HUES64 (cell line): Measurements from ENCODE around the gene FAM98B.

Experiments
- H3K27ac ChIP-seq: 2 replicates; pipeline ENCODE4 v1.7.0; 2013; ENCODE audit warnings: low read depth, low read length, inconsistent platforms
- H3K27me3 ChIP-seq: 2 replicates; pipeline ENCODE4 v1.6.1; 2013; ENCODE audit warnings: mild to moderate bottlenecking, low read length; ENCODE audit not compliant: insufficient read depth
- H3K36me3 ChIP-seq: 2 replicates; pipeline ENCODE4 v1.6.1; 2013; ENCODE audit warnings: mild to moderate bottlenecking, low read length; ENCODE audit not compliant: insufficient read depth
- H3K4me1 ChIP-seq: 2 replicates; pipeline ENCODE4 v1.6.1; 2013; ENCODE audit warnings: mild to moderate bottlenecking, low read length, moderate library complexity; ENCODE audit not compliant: insufficient read depth
- H3K4me3 ChIP-seq: 2 replicates; pipeline ENCODE4 v1.5.1; 2013; ENCODE audit warnings: mild to moderate bottlenecking, low read length, moderate library complexity
- H3K9ac ChIP-seq: 2 replicates; pipeline ENCODE4 v1.6.1; 2013; ENCODE audit warnings: mild to moderate bottlenecking, low read depth, low read length
- H3K9me3 ChIP-seq: 2 replicates; pipeline ENCODE4 v1.6.1; 2013; ENCODE audit warnings: low read depth, low read length; ENCODE audit not compliant: insufficient read depth
- WGBS: fragments of 150-250, 120-280 bp; methylation state at CpG from one replicate; pipeline ENCODE4 v1.1.7; 2013; ENCODE audit warnings: missing lambda C conversion rate; 5-methylcytosine and 5-hydroxymethylcytosine counted together

FAM98B gene

GRCh38 chr15:38507570-38507969, 53.6 kb downstream of the FAM98B start:
- Histone ChIP-seq H3K27ac (no peak overlapping the region), H3K27me3 (no peaks in the 10 kb centered on the region), H3K9me3 (no peaks in the 10 kb centered on the region), H3K4me1 (no peaks in the 10 kb centered on the region), H3K36me3 (no peaks in the 10 kb centered on the region), H3K4me3 (no peak overlapping the region), H3K9ac (no peak overlapping the region)
- 94% methylated on average over 7 of the region's 7 CpGs for WGBS

- WGBS: 91% methylated on average over 3 of the region's 3 CpGs
- H3K27me3 ChIP-seq: no peaks in the 10 kb centered on the region
Measured at GRCh38 chr15:38508647-38509046, 54.7 kb downstream of the FAM98B start.

DNA sequence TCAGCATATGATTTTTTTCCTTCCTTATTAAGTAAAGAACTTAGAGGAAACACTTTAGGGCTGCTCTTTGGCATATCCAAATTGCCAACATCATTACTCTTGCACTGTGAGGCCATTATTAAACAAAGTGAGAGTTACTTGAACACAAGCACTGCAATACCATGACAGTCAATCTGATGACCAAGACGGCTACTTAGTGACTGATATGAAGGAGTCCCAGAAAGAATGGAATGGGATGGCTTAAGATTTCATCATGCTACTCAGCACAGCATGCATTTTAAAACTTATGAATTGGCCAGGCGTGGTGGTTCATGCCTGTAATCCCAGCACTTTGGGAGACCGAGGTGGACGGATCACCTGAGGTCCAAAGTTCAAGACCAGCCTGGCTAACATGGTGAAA, 55.2 kb downstream of the FAM98B start:
- Histone ChIP-seq H3K4me3 (no peak overlapping the region), H3K27me3 (no peaks in the 10 kb centered on the region), H3K9ac (no peak overlapping the region), H3K27ac (no peak overlapping the region), H3K4me1 (no peaks in the 10 kb centered on the region), H3K36me3 (no peaks in the 10 kb centered on the region), H3K9me3 (no peaks in the 10 kb centered on the region)
- WGBS: 96% methylated on average over 4 of the region's 4 CpGs

More at GRCh38 chr15:38508647-38509046, 54.7 kb downstream of the FAM98B start:
- Histone ChIP-seq H3K4me1 (no peaks in the 10 kb centered on the region), H3K27ac (no peak overlapping the region), H3K36me3 (no peaks in the 10 kb centered on the region), H3K4me3 (no peak overlapping the region), H3K9ac (no peak overlapping the region), H3K9me3 (no peaks in the 10 kb centered on the region)

DNA sequence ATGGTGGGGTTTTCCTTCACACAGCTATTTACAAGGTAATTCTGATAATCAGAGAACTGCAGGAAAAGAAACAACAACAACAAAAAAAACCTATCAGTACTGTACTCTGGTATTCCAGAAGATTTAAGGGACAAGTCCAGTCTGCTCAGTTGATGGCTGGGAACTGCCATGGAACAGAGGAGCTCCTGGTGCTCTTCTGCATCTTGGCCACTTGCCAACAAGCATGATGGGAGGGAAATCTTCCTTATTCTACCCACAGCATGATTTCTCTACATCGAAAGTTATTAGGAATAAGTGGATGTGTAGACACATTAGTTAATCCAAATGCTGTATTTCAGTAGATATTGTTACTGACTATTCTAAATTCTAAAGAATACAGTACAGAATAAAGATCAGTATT, 59.0 kb downstream of the FAM98B start:
- peaks cover 25% of the 10 kb centered on the region for H3K4me1 ChIP-seq
- H3K36me3 ChIP-seq: no peaks in the 10 kb centered on the region
- H3K27ac ChIP-seq: no peak overlapping the region
- H3K9me3 ChIP-seq: no peaks in the 10 kb centered on the region
- WGBS: no CpG with 5 or more reads among the region's 1 CpG
- no peak overlapping the region for H3K9ac ChIP-seq
- no peaks in the 10 kb centered on the region for H3K27me3 ChIP-seq
- H3K4me3 ChIP-seq: no peak overlapping the region

DNA sequence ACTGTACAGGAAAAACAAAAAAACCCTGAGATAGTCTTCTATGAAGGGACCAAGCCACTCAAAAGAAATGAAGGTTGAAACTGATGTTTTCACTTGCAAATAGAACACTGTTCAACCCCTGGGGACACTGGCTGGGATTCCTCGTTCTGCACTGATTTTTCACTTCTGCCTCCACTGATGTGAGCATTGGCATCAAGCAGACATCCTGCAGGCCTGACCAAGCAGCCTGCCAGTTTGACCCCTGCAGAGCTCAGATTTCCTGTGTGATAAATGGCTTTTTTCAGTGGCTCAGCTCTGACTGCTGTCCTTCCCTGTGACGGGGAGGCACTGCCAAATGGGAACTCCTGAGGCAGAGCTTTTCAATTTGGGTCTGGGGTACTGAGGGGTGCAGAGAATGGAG, 60.7 kb downstream of the FAM98B start:
- H3K27ac ChIP-seq: no peak overlapping the region
- no peaks in the 10 kb centered on the region for H3K27me3 ChIP-seq
- H3K9ac ChIP-seq: no peak overlapping the region
- no peaks in the 10 kb centered on the region for H3K9me3 ChIP-seq
- WGBS: 34% methylated on average over 2 of the region's 2 CpGs
- H3K36me3 ChIP-seq: no peaks in the 10 kb centered on the region
- peaks cover 29% of the 10 kb centered on the region for H3K4me1 ChIP-seq
- no peak overlapping the region for H3K4me3 ChIP-seq

DNA sequence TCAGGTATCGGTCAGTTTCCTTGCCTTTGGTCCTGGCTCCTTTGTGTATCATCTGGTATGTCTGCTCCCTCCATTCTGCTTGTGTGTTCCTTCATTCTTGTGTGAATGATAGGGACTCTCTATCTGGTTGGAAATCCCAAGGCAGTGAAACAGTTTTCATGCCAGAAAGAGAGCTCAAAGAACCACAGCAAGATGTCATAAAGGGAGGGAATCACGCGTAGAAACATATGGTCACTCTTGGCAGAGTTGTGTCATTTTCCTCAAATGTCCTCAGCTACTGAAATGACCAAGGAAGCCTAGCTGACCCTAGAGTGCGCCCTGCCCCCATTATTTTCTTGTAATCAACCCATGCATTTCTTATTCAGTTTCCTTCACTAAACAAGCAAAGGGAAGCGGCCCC, 62.7 kb downstream of the FAM98B start:
- H3K9ac ChIP-seq: no peak overlapping the region
- H3K4me1 ChIP-seq: peaks cover 29% of the 10 kb centered on the region
- no peaks in the 10 kb centered on the region for H3K36me3 ChIP-seq
- 85% methylated on average over 5 of the region's 5 CpGs for WGBS
- H3K4me3 ChIP-seq: no peak overlapping the region
- no peaks in the 10 kb centered on the region for H3K27me3 ChIP-seq
- no peaks in the 10 kb centered on the region for H3K9me3 ChIP-seq
- H3K27ac ChIP-seq: no peak overlapping the region

GRCh38 chr15:38517312-38517975, 63.5 kb downstream of the FAM98B start:
- Histone ChIP-seq H3K27me3 (no peaks in the 10 kb centered on the region), H3K4me1 (peaks cover 29% of the 10 kb centered on the region)

GRCh38 chr15:38518084-38518483, 64.2 kb downstream of the FAM98B start:
- 68% methylated on average over 4 of the region's 4 CpGs for WGBS
- no peak overlapping the region for H3K9ac ChIP-seq
- H3K27me3 ChIP-seq: no peaks in the 10 kb centered on the region
- no peak overlapping the region for H3K4me3 ChIP-seq
- no peak overlapping the region for H3K27ac ChIP-seq
- no peaks in the 10 kb centered on the region for H3K9me3 ChIP-seq
- peaks cover 29% of the 10 kb centered on the region for H3K4me1 ChIP-seq
- H3K36me3 ChIP-seq: no peaks in the 10 kb centered on the region

More at GRCh38 chr15:38517312-38517975, 63.5 kb downstream of the FAM98B start:
- Histone ChIP-seq H3K4me3 (no peak overlapping the region), H3K9me3 (no peaks in the 10 kb centered on the region), H3K27ac (no peak overlapping the region), H3K36me3 (no peaks in the 10 kb centered on the region), H3K9ac (no peak overlapping the region)
- WGBS: 91% methylated on average over 2 of the region's 2 CpGs

- Histone ChIP-seq H3K9ac (no peak overlapping the region), H3K4me3 (no peak overlapping the region), H3K9me3 (no peaks in the 10 kb centered on the region), H3K36me3 (no peaks in the 10 kb centered on the region), H3K4me1 (peaks cover 22% of the 10 kb centered on the region), H3K27ac (no peak overlapping the region), H3K27me3 (no peaks in the 10 kb centered on the region)
- 91% methylated on average over 3 of the region's 3 CpGs for WGBS
Measured at GRCh38 chr15:38520035-38520434, 66.1 kb downstream of the FAM98B start.

DNA sequence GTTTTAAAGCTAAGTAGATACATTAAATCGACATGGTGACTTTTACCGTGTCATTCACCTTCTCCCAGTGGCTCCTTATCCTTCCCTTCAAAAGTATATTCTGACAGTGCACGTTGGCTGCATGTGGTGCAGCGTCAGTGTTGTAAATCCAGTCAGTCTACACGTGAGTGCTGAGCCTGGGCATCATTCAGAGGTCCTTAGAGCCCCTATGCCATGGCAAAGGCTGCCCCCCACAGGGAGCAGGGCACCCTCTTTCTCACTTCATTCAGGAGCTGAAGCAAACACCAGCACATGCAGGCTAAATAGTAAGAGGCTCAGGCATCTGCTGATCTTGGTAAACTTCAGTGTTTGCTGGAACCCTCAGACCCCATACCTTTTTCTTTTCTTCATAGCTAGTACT, 67.4 kb downstream of the FAM98B start:
- H3K4me1 ChIP-seq: peaks cover 12% of the 10 kb centered on the region; the same call in 1 of the 2 replicates
- WGBS: 81% methylated on average over 5 of the region's 5 CpGs
- H3K9ac ChIP-seq: no peak overlapping the region
- H3K9me3 ChIP-seq: no peaks in the 10 kb centered on the region
- no peaks in the 10 kb centered on the region for H3K27me3 ChIP-seq
- H3K4me3 ChIP-seq: no peak overlapping the region
- H3K27ac ChIP-seq: no peak overlapping the region
- H3K36me3 ChIP-seq: no peaks in the 10 kb centered on the region

- Histone ChIP-seq H3K4me1 (peaks cover 4% of the 10 kb centered on the region; the same call in 1 of the 2 replicates), H3K36me3 (no peaks in the 10 kb centered on the region), H3K4me3 (no peak overlapping the region), H3K27me3 (no peaks in the 10 kb centered on the region), H3K27ac (no peak overlapping the region), H3K9me3 (no peaks in the 10 kb centered on the region), H3K9ac (no peak overlapping the region)
- 89% methylated on average over 4 of the region's 4 CpGs for WGBS
Measured at GRCh38 chr15:38522922-38523321, 69.0 kb downstream of the FAM98B start.

DNA sequence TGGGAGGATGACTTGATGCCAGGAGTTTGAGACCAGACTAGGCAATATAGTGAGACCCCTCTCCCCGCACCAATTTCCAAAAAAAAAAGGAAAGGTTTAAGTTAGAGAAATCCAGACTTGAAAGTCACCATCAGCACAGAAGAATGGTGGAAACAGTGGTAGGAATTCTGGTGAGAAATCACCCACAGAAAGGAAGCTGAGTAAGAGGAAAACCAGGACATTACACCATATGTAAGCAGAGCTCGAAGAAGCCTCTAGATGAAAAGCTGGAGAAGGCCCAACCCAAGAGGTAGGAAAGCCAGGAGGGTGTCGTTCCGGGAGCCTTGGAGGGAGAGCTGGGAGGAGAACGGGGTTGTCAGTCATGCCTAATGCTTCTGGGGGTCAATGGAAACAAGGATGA, 70.2 kb downstream of the FAM98B start:
- WGBS: 91% methylated on average over 5 of the region's 5 CpGs
- no peaks in the 10 kb centered on the region for H3K9me3 ChIP-seq
- H3K4me1 ChIP-seq: no peaks in the 10 kb centered on the region
- H3K36me3 ChIP-seq: no peaks in the 10 kb centered on the region
- no peak overlapping the region for H3K4me3 ChIP-seq
- H3K9ac ChIP-seq: no peak overlapping the region
- H3K27me3 ChIP-seq: no peaks in the 10 kb centered on the region
- H3K27ac ChIP-seq: no peak overlapping the region
